Amygdala (tissue), 56 donors: ENCODE measurements around the gene TFEB.

Source experiments
- DNase-seq, 56 donors: peaks; one replicate each; lab custom pipeline; 2025; lab: John Stamatoyannopoulos, UW

TFEB gene

DNA sequence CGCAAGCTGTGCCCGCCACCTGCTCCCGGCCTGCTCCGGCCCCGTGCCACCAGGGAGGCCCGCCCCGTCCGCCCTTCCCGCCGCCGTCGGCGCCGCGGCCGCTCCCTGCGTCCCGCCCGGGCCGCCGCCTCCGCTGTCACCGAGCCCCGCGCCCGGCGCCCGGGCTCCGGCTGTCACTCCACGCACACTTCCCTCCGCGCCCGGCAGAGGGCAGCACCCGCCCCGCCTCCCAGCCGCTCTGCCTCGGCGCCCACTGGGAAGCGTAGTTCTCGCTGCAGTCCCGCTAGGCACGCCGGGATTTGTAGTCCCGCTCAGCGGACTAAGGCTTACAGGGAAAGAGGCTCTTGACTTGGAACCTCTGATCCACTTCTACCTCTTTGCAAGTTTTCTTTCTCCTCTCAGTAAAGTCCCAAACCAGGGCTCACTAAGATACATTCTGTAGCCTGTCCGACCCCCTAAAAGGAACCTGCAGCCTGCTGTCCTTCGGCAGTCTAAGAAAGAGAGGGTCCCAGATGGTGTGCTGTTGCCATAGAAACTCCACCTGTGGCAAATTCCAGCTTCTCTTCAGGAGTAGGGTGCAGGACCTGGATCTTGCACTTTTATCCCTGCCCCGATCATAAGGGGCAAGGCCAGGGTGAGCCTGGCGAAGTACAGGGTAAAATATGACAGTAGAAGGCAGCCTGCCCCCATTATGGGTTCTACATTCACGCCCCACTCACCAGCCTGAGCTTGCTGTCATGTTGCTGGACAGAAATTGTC is at the start of gene TFEB:
TFEB (minus strand) TSS at position 182 of the 759 bp plus-strand sequence. CDS start 44,395 bp downstream, outside the sequence.
- DNase-seq: peak; percentile 52 to 97 (median 88)

DNA sequence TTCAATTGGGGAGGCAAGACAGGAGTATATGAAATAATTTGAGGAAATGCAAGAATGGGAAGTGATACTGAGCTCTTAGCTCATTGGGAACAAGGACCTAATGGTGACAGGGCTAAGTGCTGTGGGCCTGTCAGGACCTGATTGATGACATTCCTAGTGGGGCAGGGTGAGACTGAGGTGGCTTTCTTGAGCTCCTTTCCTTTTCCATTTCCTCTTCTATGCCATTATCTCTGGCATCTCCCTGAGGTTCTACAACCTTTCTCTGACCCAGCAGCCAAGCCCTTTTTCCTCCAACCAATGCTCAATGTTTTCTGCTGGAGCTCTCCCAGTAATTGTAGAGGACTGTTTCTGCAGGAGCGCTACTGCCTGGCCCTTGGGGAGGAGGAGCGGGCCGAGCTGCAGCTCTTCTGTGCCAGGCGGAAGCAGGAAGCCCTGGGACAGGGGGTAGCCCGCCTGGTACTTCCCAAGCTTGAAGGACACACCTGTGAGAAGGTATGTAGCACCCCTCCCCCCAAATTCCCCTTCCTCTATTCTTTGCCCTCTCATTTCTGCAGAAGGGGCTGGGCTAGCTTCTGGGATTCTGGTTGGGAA is 49.3 kb upstream of the TFEB start:
- DNase-seq: no peak

- DNase-seq: no peak
Observed at GRCh38 chr6:41783106-41783780, 47.8 kb upstream of the TFEB start.

GRCh38 chr6:41781366-41781730 is 45.9 kb upstream of the TFEB start:
- DNase-seq: no peak

DNA sequence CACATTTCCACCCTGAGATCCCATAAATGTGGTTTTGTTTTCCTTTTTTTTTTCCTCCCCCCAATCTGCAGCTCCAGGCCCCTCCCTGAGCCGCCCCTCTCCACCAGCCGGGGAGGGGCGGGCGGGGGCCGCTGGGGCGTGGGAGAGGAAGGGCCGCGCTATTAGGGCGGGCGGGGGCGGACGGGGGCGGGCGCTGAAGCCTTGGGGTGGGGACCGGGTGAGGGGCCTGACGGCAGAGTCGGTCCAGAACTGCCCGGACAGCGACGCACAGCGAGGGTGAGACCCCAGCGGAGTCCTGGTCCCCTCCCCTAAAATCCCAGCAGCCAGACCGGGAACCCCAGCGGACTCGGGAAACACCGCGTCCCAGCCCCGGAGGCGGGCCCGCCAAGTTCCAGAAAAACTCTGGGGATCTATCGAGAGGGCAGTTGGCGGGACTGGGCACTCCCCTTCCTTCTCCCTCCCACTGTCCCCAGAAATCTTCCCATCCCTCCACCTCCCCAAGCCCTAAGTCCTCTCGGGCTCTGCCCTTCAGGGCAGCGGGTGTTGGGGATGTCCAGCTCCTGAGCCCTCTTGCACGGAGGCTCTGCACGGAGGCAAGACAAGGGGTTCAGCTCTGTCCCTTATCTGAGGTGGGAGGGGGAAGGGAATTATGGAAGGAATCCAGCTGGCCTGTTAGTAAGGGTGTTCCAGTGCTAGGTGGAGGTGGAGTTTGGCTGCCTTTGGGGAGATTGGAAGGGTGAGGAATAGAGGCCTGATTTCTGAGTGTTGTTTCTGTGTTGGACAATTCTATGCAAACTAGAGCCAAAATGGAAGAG is 45.4 kb upstream of the TFEB start, which contains the start of gene PRICKLE4:
PRICKLE4 (plus strand) TSS at position 232 of the 815 bp plus-strand sequence. CDS start 2,692 bp downstream, outside the sequence.
- peak in 11 of 56 donors; percentile 15 to 48 (median 36) for DNase-seq

- DNase-seq: peak; percentile 59 to 100 (median 97)
Observed at GRCh38 chr6:41779788-41780550, 44.6 kb upstream of the TFEB start, which contains the start of gene FRS3. FRS3 (minus strand) TSS chr6:41779900; CDS start chr6:41776987, 2,913 bp downstream.

DNA sequence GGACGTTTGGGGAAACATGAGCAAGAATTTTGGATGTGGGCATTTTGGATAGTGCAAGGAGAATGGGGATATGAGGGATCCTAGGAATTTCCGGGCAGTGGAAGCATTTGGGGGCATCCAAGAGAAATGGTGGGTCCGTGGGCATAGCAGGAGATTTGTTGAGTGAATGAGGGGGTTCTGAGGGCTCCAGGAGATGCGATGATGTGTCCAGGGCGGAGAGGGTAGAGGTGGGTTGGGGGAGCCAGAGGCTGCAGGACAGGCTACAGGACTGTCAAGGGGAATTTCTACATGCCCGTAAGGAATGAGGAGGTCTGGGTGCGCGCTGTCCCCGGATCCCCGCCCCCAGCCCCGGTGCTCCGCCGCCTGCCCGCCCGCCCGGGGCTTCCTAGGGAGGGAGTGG is 43.9 kb upstream of the TFEB start:
- DNase-seq: peak in 3 of 56 donors; percentile 49 to 54 (median 52)

DNA sequence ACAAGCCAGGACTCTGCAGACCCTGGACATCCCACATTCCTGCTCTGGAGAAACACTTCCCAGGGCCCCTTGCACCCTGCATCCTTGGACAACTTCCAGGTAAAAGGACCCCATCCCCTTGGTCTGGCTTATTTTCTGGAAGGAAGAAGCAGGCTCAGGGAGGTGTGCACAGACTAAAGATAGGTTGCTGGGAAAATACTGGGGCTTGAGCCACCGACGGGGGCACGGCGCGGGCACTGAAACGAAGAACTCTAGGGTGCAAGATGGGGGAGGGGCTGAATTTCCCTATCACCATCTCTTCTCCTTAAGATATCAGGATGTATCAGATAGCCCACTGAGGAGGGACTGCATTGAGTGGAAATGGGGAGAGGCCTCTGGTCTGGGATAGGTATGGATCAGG is 43.5 kb upstream of the TFEB start:
- DNase-seq: no peak

DNA sequence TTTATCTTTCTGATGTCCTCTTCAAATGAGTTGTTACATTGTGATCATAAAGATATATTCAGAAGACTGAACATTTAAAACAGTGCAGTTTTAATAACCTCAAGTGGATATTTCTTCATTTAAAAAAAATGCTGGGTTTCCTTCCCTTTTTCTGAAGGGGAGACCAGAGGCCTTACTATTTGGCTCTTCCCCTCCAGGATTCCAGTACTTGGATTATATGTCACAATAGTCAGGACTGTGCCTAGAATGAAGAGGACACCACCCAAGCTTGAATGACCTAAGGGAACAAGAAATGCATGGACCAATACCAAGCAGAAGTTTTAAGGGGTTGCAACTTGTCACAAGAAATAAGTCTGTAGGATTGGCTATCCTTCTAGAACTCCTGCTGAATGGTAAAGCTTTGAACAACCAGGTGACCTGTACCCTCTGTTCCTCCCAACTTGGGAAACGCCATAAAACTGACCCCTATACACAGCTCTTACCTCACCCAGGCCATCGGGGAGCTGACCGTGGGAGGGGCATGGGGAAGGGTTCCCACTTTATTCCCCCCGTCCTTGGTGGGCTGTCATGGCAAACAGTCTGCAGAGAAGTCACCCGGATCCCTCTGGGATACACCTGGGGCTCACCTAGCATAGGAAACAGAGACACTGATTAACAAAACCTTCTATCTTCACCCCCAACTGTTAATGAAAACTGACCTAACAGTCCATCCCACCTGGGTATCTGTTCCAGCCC is 42.3 kb upstream of the TFEB start:
- DNase-seq: no peak

- DNase-seq: no peak
Observed at GRCh38 chr6:41775293-41775882, 40.0 kb upstream of the TFEB start.

DNA sequence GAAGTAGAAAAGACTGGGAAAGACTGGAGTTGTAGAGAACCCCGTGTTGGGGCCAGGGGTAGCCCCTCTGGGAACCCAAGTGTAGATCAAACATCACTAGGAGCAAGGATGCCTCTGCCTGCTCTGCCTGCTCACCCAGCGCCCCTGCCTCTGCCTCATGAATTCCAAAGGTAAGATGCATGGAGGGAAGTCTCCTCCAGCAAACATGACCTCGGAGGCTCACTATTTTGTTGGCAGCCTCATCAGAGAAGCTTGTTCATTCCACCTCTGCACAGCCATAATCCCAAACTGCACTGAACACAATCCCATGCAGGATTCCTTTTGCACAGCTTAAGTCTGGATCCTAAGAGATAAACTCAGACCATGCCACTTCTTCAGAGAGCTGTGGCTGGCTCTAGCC is 39.4 kb upstream of the TFEB start:
- DNase-seq: no peak

DNA sequence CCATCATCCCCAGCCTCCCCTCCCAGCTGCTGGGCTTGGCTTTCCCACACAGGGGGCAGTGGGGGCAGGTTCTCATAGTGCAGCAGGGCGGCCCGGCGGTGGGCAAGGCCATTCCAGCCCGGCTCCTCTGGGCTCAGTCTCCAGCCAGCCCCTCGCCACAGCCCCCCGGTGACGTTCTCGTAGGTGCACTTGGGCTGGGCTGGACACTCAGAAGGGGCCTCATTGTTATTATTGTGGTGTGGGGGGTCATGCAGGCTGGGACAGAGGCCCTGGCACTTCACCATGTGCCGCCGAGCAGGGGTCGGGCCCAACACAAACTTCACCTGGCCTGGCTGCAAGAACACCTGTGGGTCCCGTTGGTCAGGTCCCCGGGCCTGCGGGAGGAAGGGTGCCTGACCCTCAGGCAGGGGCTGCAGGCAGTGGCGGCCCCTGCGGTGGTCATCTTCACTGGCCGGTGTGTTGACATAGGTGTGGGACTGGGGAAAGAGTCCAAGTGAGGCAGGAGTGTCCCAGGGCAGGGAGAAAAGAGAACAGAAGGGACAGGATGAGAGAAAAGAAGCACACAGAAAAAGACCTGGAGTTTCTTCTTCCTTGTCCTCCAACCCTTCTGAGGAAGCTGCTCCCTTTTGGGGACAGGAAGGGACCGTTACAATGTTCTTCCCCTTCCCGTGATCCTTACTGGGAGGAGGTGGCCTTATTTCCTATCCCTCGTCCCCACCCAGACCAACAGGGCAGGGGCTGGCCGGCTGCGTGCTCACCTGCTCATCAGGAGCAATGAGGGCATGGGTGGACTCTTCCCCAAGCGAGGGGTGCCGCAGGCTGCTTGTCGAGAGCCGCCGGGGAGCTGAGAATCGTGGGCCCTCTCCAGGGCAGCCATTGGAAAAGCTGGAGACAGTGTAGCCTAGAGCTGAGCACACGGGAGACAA is 35.9 kb upstream of the TFEB start:
- DNase-seq: no peak

GRCh38 chr6:41770381-41771057 is 35.1 kb upstream of the TFEB start:
- no peak for DNase-seq

- no peak for DNase-seq
Observed at GRCh38 chr6:41769376-41769775, 34.0 kb upstream of the TFEB start.

DNA sequence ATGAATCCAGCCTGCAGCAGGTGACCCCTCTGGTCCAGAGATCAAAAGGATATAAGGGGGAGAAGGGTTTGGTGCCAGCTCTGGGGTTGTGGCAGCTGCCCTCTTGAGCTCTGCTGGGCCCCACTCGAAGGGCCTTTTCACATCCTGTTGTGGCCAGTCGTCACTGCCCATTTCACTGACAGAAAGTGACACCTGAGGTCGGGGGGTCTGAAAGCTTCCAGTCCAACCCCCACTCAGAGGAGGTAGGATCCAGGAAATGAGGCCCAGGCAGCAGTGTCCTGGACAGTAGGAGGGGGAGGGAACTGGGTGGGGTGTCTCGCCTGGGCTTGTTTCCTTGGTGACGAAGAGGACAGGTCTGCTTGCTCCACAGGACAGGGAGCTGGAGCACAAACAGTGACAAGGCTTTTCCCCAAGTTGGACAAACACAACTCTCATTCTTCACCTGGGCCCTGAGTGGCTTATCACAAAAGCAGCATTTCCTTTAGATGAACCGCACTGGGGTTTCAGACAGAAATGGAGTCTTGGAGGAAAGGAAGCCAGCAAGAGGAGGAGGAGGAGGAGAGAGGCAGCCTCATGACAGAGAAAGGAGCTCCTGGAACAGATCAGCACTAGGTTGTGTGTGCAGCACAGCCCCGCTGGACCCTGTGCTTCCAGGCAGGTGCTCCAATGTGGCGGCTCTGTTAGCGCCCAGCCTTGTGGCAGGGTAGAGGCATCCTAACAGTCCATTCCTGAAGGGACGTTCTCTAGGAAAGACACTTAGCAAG is 33.3 kb upstream of the TFEB start:
- no peak for DNase-seq
